HCT116 (cell line): ENCODE data around the gene SPIRE1. TPM values are rescaled to one million over a fixed set of nuclear protein-coding genes. Genes with fewer than 3 reads are reported as not detected.

Experiments
- ATAC-seq: fragments of 200-7000 bp; cut with Tn5 transposase; 2 replicates; pipeline ENCODE4 v1.9.1; 2020; ENCODE audit warnings: mild to moderate bottlenecking, moderate library complexity
- BruUV-seq: library from RNA; stranded (reverse); fragments of 400-500 nt; replicated peaks from 2 replicates; lab custom pipeline; 2021; lab: Mats Ljungman, UMichigan
- CTCF ChIA-PET: fragments of 300-600 bp; sonication (Branson Sonifier 250); formaldehyde crosslinking; loops from one replicate; lab custom pipeline; 2021; ENCODE audit warnings: antibody characterized with exemption; lab: Charles Lee
- POLR2A ChIA-PET: fragments of 300-600, 350-600 bp; sonication (Branson Sonifier 250); formaldehyde crosslinking; loops from one replicate; lab custom pipeline; 2021; ENCODE audit warnings: antibody characterized with exemption; lab: Charles Lee
- RAD21 ChIA-PET, 2 experiments: fragments of 300-600 bp; sonication (Branson Sonifier 250); formaldehyde crosslinking; loops; one replicate each; lab custom pipeline; 2023; ENCODE audit warnings: low total read pairs in 2 of 2; ENCODE audit not compliant: uncharacterized antibody in 2 of 2, unreplicated experiment in 2 of 2, low non-redundant PET in 1 of 2; lab: Charles Lee
- DNase-seq: peaks from one replicate; pipeline ENCODE4 v3.0.0-alpha.2; 2010; ENCODE audit warnings: low read depth, low spot score
- H2AFZ ChIP-seq: fragments of 200-600 bp; shearing (Covaris generic), sonication (generic); 2 replicates; pipeline ENCODE4 v1.6.1; 2017; ENCODE audit warnings: low read depth, mixed run types, mixed read lengths, antibody characterized with exemption, low read length; ENCODE audit not compliant: poor library complexity, severe bottlenecking
- H3K27ac ChIP-seq: 2 replicates; pipeline ENCODE4 v1.5.1; 2012; ENCODE audit warnings: low read depth, low read length
- H3K27me3 ChIP-seq: fragments of 200-600 bp; sonication (generic); 2 replicates; pipeline ENCODE4 v1.6.1; 2016; ENCODE audit warnings: mixed run types, low read length, mixed read lengths; ENCODE audit not compliant: insufficient read depth
- H3K36me3 ChIP-seq, 2 experiments: fragments of 200-500 bp in 1 of 2; fragments of 200-600 bp in 1 of 2; sonication (Bioruptor generic) in 1 of 2; sonication (generic) in 1 of 2; 2 replicates each; pipeline versions ENCODE4 v1.5.1 to v1.6.1; 2014 to 2016; ENCODE audit warnings: low read length in 2 of 2, inconsistent platforms in 1 of 2, mixed read lengths in 1 of 2, mixed run types in 1 of 2; ENCODE audit not compliant: insufficient read depth in 2 of 2, control insufficient read depth in 1 of 2
- H3K4me1 ChIP-seq, 2 experiments: fragments of 200-600 bp in 1 of 2; sonication (generic) in 1 of 2; 2 replicates each; pipeline versions ENCODE4 v1.5.1 to v1.6.1; 2012 to 2017; ENCODE audit warnings: low read length in 2 of 2, inconsistent platforms in 1 of 2, mild to moderate bottlenecking in 1 of 2, mixed read lengths in 1 of 2, mixed run types in 1 of 2, moderate library complexity in 1 of 2; ENCODE audit not compliant: insufficient read depth in 2 of 2, control insufficient read depth in 1 of 2
- H3K4me2 ChIP-seq: fragments of 200-600 bp; sonication (generic); 2 replicates; pipeline ENCODE4 v1.6.1; 2017; ENCODE audit warnings: mixed run types, low read length, mixed read lengths
- H3K4me3 ChIP-seq, 2 experiments: fragments of 200-600 bp in 1 of 2; sonication (generic) in 1 of 2; replicated peaks in 1 of 2; 2 replicates each; pipeline ENCODE4 v1.5.1; 2011 to 2016; ENCODE audit warnings: low read length in 2 of 2, control low read depth in 1 of 2, low read depth in 1 of 2, mild to moderate bottlenecking in 1 of 2, mixed read lengths in 1 of 2, mixed run types in 1 of 2
- H3K79me2 ChIP-seq: fragments of 200-600 bp; sonication (generic); 2 replicates; pipeline ENCODE4 v1.6.1; 2017; ENCODE audit warnings: mild to moderate bottlenecking, mixed run types, low read length, moderate library complexity, mixed read lengths; ENCODE audit not compliant: insufficient read depth
- H3K9ac ChIP-seq: fragments of 200-600 bp; sonication (generic); 2 replicates; pipeline ENCODE4 v1.6.1; 2016; ENCODE audit warnings: low read length, mixed read lengths
- H3K9me2 ChIP-seq: fragments of 200-600 bp; sonication (generic), shearing (Covaris generic); 2 replicates; pipeline ENCODE4 v1.6.1; 2017; ENCODE audit warnings: mixed run types, mild to moderate bottlenecking, moderate library complexity; ENCODE audit not compliant: insufficient read depth
- H3K9me3 ChIP-seq, 2 experiments: fragments of 200-500 bp in 1 of 2; fragments of 200-600 bp in 1 of 2; sonication (Bioruptor generic) in 1 of 2; sonication (generic) in 1 of 2; 2 replicates each; pipeline ENCODE4 v1.6.1; 2014 to 2017; ENCODE audit warnings: low read length in 2 of 2, mixed read lengths in 2 of 2, inconsistent platforms in 1 of 2, low read depth in 1 of 2, mild to moderate bottlenecking in 1 of 2, mixed run types in 1 of 2, moderate library complexity in 1 of 2; ENCODE audit not compliant: control insufficient read depth in 1 of 2, insufficient read depth in 1 of 2
- H4K20me1 ChIP-seq: fragments of 200-600 bp; sonication (generic), shearing (Covaris generic); 2 replicates; pipeline ENCODE4 v1.6.1; 2017; ENCODE audit warnings: mixed run types, mild to moderate bottlenecking, moderate library complexity; ENCODE audit not compliant: insufficient read depth
- EGR1 ChIP-seq: IDR thresholded peaks from 2 replicates; pipeline ENCODE4 v1.6.1; 2012; ENCODE audit warnings: low read depth
- ELF1 ChIP-seq: IDR thresholded peaks from 2 replicates; pipeline ENCODE4 v1.6.1; 2012; ENCODE audit warnings: low read depth, borderline replicate concordance
- JUND ChIP-seq: IDR thresholded peaks from 2 replicates; pipeline ENCODE4 v1.6.1; 2012
- POLR2A ChIP-seq: IDR thresholded peaks from 2 replicates; pipeline ENCODE4 v1.7.0; 2011; ENCODE audit warnings: borderline replicate concordance; ENCODE audit not compliant: insufficient read depth, insufficient read length; ENCODE audit errors: extremely low read depth
- POLR2AphosphoS5 ChIP-seq: IDR thresholded peaks from 2 replicates; pipeline ENCODE4 v1.6.1; 2011; ENCODE audit warnings: mild to moderate bottlenecking, low read depth, low read length, moderate library complexity
- REST ChIP-seq: IDR thresholded peaks from 2 replicates; pipeline ENCODE4 v1.6.1; 2012; ENCODE audit warnings: low read depth
- SIN3A ChIP-seq: IDR thresholded peaks from 2 replicates; pipeline ENCODE4 v1.6.1; 2012; ENCODE audit warnings: low read depth
- SP1 ChIP-seq: IDR thresholded peaks from 2 replicates; pipeline ENCODE4 v1.6.1; 2012; ENCODE audit warnings: low read depth
- TCF7L2 ChIP-seq: IDR thresholded peaks from 2 replicates; pipeline ENCODE4 v1.7.0; 2011; ENCODE audit warnings: borderline replicate concordance, inconsistent platforms; ENCODE audit not compliant: insufficient read depth, insufficient read length; ENCODE audit errors: extremely low read depth
- YY1 ChIP-seq: IDR thresholded peaks from 2 replicates; pipeline ENCODE4 v1.6.1; 2011; ENCODE audit warnings: low read length, low read depth, moderate library complexity, mild to moderate bottlenecking; ENCODE audit not compliant: insufficient replicate concordance; ENCODE audit errors: extremely low read depth
- intact Hi-C: fragments of 100-400 bp; cut with micrococcal nuclease; formaldehyde crosslinking; loops from 2 replicates; pipeline ENCODE4 v1.10.0; 2022
- total RNA-seq: library from RNA; stranded (reverse); gene quantifications from one replicate; pipeline ENCODE4 v1.2.1, GENCODE V29; 2021; ENCODE audit not compliant: unreplicated experiment
- TF ChIP-seq, protein P1 (sequence below), 3 experiments: fragments of 200-600 bp in 1 of 3; sonication (generic) in 1 of 3; IDR thresholded peaks in 2 of 3; conservative IDR thresholded peaks in 1 of 3; 2 replicates each; pipeline ENCODE4 v1.5.1; 2012 to 2017; ENCODE audit warnings: low read depth in 2 of 3, low read length in 2 of 3, antibody characterized with exemption in 1 of 3, borderline replicate concordance in 1 of 3, control low read depth in 1 of 3, mild to moderate bottlenecking in 1 of 3, mixed read lengths in 1 of 3, mixed run types in 1 of 3, moderate library complexity in 1 of 3; ENCODE audit not compliant: insufficient read depth in 1 of 3
- TF ChIP-seq, protein P2 (sequence below): IDR thresholded peaks from 2 replicates; pipeline ENCODE4 v1.6.1; 2012

Gene SPIRE1
- total RNA-seq, 1 experiment from 2014 or later = 26.6 TPM

DNA sequence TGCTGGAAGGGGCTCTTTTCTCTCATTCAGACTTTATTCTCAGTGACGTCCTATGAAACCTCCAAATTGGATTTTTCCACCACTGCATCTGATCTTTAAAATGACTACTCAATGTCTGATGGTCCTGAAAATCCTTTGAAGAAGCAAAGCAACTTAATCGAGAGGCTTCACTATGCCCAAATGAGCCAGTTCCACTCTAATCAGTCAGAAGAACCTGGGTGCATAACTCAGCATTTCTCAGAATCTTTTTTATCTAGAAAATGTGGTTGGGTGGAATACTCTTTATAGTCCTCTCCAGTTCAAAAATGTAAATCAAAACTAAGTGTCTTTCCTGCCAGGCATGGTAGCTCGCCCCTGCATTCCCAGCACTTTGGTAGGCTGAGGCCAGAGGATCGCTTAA lies 189.5 kb downstream of the SPIRE1 start:
- intact Hi-C loops = no loop called here
- Histone ChIP-seq H2AFZ (no peak overlapping the region), H3K4me1 (no peaks in the 10 kb centered on the region), H3K9ac (no peak overlapping the region), H3K9me2 (no peaks in the 10 kb centered on the region), H3K27me3 (no peaks in the 10 kb centered on the region), H3K4me2 (no peak overlapping the region), H3K79me2 (no peaks in the 10 kb centered on the region), H3K9me3 (no peaks in the 10 kb centered on the region), H3K4me3 (no peak overlapping the region), H3K27ac (no peak overlapping the region), H3K36me3 (0 out of 4 replicates have a peak, but pooled peaks cover 0 to 3% of the 10 kb centered on the region in 2 experiments), H4K20me1 (no peaks in the 10 kb centered on the region)
- RAD21 ChIA-PET = no interaction called here
- TF ChIP-seq JUND = no peak
- TF ChIP-seq, protein P1, sequence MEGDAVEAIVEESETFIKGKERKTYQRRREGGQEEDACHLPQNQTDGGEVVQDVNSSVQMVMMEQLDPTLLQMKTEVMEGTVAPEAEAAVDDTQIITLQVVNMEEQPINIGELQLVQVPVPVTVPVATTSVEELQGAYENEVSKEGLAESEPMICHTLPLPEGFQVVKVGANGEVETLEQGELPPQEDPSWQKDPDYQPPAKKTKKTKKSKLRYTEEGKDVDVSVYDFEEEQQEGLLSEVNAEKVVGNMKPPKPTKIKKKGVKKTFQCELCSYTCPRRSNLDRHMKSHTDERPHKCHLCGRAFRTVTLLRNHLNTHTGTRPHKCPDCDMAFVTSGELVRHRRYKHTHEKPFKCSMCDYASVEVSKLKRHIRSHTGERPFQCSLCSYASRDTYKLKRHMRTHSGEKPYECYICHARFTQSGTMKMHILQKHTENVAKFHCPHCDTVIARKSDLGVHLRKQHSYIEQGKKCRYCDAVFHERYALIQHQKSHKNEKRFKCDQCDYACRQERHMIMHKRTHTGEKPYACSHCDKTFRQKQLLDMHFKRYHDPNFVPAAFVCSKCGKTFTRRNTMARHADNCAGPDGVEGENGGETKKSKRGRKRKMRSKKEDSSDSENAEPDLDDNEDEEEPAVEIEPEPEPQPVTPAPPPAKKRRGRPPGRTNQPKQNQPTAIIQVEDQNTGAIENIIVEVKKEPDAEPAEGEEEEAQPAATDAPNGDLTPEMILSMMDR (IDR thresholded peaks at IDR 0.05 in 2 of 3, conservative IDR thresholded peaks at IDR 0.05 in 1 of 3; ENCODE audit: borderline replicate concordance in 1 of 3, insufficient read depth in 1 of 3, low read depth in 2 of 3, low read length in 2 of 3) = no peak
- DNase-seq (no peak), ATAC-seq (no peak)
- CTCF ChIA-PET = no interaction called here
- no TSS peak for BruUV-seq
- POLR2A ChIA-PET = no interaction called here

DNA sequence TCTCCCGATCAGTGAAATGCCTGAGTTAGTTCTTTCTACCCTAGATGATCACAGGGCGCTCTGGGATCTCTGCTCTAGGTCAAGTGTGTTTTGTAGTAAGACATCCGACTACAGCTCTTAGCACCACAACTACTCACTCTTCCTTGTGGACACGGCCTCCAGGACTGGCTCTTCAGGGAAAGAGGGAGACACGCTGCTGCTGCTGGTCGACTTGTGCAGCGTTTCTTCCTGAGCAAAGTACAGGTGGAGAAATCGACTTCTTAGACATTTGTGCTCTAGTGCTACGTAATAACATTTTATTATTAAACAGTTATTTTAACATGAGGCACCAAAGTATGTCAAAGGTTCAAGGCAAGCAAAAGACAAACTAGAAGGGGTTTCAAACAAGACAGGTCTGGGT lies 193.2 kb downstream of the SPIRE1 start:
- POLR2A ChIA-PET = no interaction called here
- ATAC-seq (no peak), DNase-seq (no peak)
- Histone ChIP-seq H3K4me1 (no peaks in the 10 kb centered on the region), H3K9me3 (no peaks in the 10 kb centered on the region), H3K27me3 (no peaks in the 10 kb centered on the region), H3K9ac (no peak overlapping the region), H3K27ac (no peak overlapping the region), H3K4me2 (no peak overlapping the region), H2AFZ (no peak overlapping the region), H3K9me2 (no peaks in the 10 kb centered on the region), H3K36me3 (0 out of 4 replicates have a peak, but pooled peaks cover 0 to 3% of the 10 kb centered on the region in 2 experiments), H4K20me1 (no peaks in the 10 kb centered on the region), H3K4me3 (no peak overlapping the region), H3K79me2 (no peaks in the 10 kb centered on the region)
- no TSS peak for BruUV-seq
- CTCF ChIA-PET = no interaction called here
- RAD21 ChIA-PET = no interaction called here
- intact Hi-C loops = no loop called here
- TF ChIP-seq POLR2A (no peak), POLR2AphosphoS5 (no peak), SP1 (no peak), YY1 (no peak), ELF1 (no peak), SIN3A (no peak), REST (no peak), EGR1 (no peak), JUND (no peak), TCF7L2 (no peak)
- TF ChIP-seq, protein P2, sequence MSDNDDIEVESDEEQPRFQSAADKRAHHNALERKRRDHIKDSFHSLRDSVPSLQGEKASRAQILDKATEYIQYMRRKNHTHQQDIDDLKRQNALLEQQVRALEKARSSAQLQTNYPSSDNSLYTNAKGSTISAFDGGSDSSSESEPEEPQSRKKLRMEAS = no peak
